HG03139 (cell line): Measurements from ENCODE around the gene DNAAF5.
"Not testable (repeated sequence)": the region's sequence is repeated elsewhere in the genome, so short reads cannot be mapped to it uniquely, and the experiment has no call there.

Experiments used
- ATAC-seq: cut with Tn5 transposase; IDR thresholded peaks from one replicate; pipeline ENCODE4 v1.9.1; 2021; ENCODE audit not compliant: unreplicated experiment

The DNAAF5 gene

GRCh38 chr7:729140-730000, 2.9 kb downstream of the DNAAF5 start:
- ATAC-seq = no peak

GRCh38 chr7:730501-731439, 4.3 kb downstream of the DNAAF5 start:
- ATAC-seq = no peak

- ATAC-seq = no peak
Observed at GRCh38 chr7:731440-732085, 5.1 kb downstream of the DNAAF5 start.

GRCh38 chr7:732094-732541, 5.6 kb downstream of the DNAAF5 start:
- ATAC-seq = no peak

GRCh38 chr7:732556-732955, 6.1 kb downstream of the DNAAF5 start:
- ATAC-seq = no peak

GRCh38 chr7:734214-734613, 7.7 kb downstream of the DNAAF5 start:
- no peak for ATAC-seq

GRCh38 chr7:734808-735207, 8.3 kb downstream of the DNAAF5 start:
- no peak for ATAC-seq

GRCh38 chr7:738241-738640, 11.7 kb downstream of the DNAAF5 start:
- no peak for ATAC-seq

GRCh38 chr7:738723-739454, 12.4 kb downstream of the DNAAF5 start:
- no peak for ATAC-seq

GRCh38 chr7:739455-739982, 13.0 kb downstream of the DNAAF5 start:
- no peak for ATAC-seq

GRCh38 chr7:739983-740942, 13.8 kb downstream of the DNAAF5 start:
- ATAC-seq = no peak

GRCh38 chr7:741191-741671, 14.7 kb downstream of the DNAAF5 start:
- no peak for ATAC-seq

GRCh38 chr7:741850-742249, 15.4 kb downstream of the DNAAF5 start:
- no peak for ATAC-seq

GRCh38 chr7:742791-743190, 16.3 kb downstream of the DNAAF5 start:
- ATAC-seq = no peak

- ATAC-seq = not testable (repeated sequence)
Observed at GRCh38 chr7:743341-744127, 17.0 kb downstream of the DNAAF5 start.

GRCh38 chr7:744128-744520, 17.6 kb downstream of the DNAAF5 start:
- not testable (repeated sequence) for ATAC-seq

- ATAC-seq = no peak
Observed at GRCh38 chr7:744854-745430, 18.4 kb downstream of the DNAAF5 start.
